Measurements from ENCODE around the gene C1QTNF5.

- TF ChIP-seq CTCF (IDR thresholded peaks at IDR 0.05) = no peak
- TF ChIP-seq ZFX (IDR thresholded peaks at IDR 0.05; ENCODE audit: borderline replicate concordance) = no peak
Measured at GRCh38 chr11:119334174-119334930, 6.3 kb downstream of the C1QTNF5 start, which contains the start of gene RNF26.
